CD4-positive, alpha-beta T cell treated with Interferon alpha-2 for 1 hour (primary cell): ENCODE data around the gene KCNA3.
"Not testable (repeated sequence)": the region's sequence is repeated elsewhere in the genome, so short reads cannot be mapped to it uniquely, and the experiment has no call there.

ENCODE experiments used
- DNase-seq, 2 donors: peaks; one replicate each; pipeline ENCODE4 v3.0.0-alpha.2; 2020 to 2022

The KCNA3 gene

GRCh38 chr1:110676970-110677369 lies 2.2 kb upstream of the KCNA3 start:
- DNase-seq, result peak in 1 of 2 donors; percentile 23

DNA sequence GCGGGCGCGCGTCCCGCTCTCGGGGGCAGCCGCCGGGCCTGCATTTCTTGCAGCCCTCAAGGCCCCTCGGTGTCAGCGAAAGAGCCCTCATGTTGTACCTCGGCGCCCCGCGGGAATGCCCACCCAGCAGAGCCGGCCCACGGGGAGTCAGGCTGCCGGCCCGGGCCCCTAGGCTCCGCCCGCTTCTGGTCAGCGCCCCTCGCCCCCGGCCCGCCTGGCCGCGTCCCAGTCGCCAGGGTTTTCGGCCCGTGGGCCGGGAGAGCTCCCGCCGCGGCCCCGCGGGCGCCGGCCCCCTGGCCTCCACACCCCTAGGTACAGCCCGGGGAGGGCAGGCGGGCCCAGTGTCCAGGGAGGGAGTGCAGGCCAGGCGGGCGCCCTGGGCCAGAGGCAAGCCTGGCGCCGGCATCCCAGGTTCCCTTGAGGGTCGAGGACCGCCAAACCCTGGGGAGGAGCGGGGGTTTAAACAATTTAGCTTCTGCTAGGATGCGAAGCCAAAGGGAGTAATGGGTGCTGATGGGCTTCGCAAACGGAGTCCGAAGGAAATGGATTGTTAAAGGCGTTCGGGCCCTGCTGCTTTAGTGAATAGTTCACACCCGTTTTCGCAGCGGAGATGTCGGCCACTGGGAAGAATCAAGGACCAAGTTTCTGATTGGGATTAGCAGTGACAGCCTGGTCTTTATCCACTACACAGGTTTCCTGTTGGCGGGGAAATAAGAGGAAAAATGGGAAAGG lies 486 bp upstream of the KCNA3 start:
- DNase-seq, result peak in 1 of 2 donors; percentile 17

DNA sequence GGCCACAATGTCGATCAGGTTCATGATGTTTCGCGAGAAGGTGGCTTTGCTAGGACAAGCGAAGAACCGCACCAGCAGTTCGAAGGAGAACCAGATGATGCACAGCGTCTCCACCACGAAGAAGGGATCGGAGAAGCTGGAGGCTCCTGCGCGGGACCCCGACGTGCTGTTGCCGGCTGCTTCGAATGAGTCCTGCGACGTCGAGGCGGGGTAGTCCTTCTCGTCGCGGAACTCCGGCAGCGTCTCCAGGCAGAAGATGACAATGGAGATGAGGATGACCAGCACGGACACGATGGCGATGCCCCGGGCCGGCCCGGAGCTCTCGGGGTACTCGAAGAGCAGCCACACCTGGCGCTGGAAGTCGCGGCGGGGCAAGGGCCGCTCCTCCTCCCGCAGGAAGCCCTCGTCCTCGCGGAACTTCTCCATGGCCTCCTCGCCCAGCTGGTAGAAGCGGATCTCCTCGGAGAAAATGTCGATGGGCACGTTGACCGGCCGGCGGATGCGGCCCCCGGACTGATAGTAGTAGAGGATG lies 869 bp downstream of the KCNA3 start:
- peak; percentile 25 to 53 for DNase-seq

- DNase-seq, result peak; percentile 58 to 75
These were observed 1.5 kb downstream of the KCNA3 start for GRCh38 chr1:110673197-110673701.

DNA sequence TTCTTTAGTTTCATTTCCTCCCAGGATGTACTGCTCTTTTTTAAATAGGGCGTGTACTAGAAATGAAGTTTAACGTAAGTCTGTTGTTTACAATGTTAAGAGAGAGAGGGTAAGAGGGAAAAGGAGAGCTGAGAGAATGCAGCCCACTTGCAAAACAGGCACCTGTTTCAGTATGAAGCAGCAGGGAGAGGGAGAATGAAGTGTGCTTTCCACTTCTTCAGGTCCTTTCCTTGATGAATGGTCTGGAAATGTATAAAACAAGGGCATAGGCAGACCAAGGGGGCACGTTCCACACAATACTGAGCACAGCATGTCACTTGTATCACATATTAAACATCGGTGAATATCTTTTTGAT lies 2.0 kb downstream of the KCNA3 start:
- DNase-seq, result peak; percentile 74 to 85

DNA sequence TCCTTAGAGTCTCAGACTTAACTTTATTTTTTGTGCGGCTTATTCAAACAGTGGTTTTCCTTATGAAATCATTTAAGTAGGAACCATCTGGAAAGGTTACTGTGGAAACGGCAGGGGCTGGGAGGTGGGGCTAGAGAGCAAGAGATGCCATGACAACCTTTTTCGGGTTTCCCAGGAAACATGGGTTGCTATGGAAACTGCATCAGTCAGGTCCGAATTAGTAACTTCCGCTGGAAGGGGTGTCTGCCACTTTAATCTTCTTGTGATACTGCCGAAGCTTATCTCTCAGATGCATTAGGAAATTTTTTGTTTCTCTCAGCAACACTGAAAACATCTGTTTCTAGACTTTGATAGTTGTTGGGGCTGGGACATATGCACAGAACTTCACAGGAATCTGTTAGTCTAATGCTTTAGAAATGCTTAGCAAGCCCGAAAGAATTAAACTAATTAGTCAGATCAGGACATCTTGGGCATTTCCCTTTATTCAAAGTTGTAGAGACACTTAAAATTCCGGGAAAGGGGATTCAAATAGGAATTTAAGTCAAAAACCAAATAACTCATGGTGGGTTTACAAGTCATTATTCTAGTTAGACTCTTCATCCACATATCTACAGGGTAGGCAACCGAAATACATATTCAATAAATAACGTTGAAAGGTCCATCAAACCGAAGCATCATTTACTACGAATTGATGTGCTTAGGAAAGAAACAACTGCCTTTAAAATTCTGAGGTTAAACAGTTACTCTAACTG lies 2.6 kb downstream of the KCNA3 start:
- peak; percentile 93 to 97 for DNase-seq

- peak; percentile 16 to 65 for DNase-seq
These were observed 3.4 kb downstream of the KCNA3 start for GRCh38 chr1:110671361-110671760.

GRCh38 chr1:110668549-110668948 lies 6.2 kb downstream of the KCNA3 start:
- peak in 1 of 2 donors; percentile 63 for DNase-seq

DNA sequence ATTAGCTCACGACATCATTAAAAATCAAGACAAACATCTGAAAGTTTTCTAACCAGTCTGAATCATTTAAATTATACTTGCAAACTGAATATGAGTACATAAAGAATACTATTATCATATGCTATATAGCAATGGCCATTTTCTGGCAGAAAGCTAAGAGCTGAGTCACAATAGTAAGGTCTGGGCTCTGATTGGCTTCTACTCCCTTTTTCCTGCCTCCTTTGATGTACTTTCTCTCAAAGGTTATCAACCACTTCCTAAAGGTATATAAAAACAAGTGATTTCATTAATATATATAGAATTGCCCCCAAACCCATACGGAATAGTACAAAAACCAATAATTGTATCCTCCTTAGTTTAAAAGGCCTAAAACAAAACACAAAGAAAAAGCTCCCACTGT lies 7.0 kb downstream of the KCNA3 start:
- DNase-seq, result peak in 1 of 2 donors; percentile 56

DNA sequence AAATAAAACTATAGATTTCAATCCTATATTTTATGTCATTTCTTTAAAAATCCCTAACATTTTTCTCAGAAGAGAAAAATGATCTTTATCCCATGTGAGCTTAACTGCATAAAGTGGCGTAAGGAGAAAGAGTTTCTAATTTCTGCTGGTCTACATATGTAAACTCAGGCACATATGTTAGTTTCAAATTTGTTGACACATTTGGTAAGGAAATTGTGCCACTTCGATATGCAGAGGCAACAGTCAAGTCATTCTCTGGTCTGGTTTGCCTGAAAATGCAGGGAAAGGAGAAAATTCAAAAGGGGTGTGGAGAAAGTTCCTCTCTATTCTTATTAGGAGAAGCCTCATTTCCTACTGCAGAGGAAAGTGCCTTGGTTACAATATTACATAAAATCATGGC lies 11.5 kb downstream of the KCNA3 start:
- DNase-seq, result no peak

GRCh38 chr1:110659559-110659958 lies 15.2 kb downstream of the KCNA3 start:
- DNase-seq, result not testable (repeated sequence)

DNA sequence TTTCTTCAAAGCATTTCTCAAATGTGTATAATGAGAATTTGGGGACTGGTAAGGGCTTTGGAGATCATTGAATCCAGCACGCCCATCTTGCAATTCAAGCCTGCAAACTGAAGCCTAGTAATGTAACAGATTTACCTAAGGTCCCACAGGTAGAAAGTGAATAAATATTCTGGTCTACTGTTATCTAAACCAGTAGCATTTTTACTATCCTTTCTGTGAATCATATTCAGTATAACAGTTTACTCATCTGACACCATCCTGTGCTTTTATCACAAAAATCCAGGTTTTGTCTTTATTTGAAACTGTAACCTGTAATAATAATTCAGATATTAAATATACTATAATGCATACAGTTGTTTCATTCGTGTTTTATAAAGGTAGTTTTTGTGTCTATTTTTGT lies 17.4 kb downstream of the KCNA3 start:
- DNase-seq, result no peak

DNA sequence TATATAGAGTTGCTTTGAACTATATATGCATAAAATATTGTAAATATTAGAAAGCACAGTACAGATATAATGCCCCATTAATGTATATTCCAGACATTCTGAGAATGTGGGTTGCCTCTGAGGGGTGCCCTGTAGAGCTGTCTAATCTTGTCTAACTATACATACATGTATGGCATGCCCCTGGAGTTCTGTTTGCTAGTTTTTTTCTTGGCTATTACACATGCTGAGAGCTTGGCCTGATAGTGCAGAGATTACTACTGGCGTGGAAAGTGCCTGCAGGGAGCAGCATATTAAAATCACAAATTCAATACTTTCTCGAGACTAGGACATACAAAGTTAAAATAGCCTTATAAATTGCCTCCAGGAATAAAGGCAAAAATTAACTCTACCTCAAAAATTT lies 24.1 kb downstream of the KCNA3 start:
- no peak for DNase-seq

GRCh38 chr1:110648417-110648816 lies 26.3 kb downstream of the KCNA3 start:
- no peak for DNase-seq

DNA sequence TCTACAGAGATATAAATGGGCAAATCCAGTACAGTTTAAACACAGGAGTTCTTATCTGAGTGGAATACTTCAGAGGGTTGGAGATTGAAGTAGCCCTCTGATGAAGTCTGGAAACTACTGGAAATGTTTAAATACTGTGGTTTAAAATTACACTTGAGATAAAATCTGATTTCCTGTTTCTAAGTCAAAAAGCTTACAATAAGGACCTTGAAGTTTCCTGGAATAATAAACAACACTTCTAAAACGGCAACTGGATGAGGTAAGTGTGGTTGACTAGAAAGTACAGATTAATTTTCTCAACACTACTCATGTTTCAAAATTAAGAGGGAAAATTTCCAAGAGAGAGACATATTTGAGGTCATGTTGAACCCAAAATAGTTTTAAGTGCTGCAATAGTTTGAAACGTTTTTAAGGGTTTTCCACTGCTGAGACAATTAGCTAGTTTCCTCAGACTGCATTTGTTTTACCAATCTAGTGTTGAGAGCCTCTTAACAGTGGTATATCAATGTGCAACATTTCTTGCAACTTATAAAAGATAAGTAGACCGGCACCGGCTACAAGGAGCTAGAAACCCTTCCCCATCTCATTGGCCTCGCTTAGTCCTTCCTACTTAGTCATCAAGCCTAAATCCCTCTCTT lies 27.4 kb downstream of the KCNA3 start:
- peak in 1 of 2 donors; percentile 83 for DNase-seq

DNA sequence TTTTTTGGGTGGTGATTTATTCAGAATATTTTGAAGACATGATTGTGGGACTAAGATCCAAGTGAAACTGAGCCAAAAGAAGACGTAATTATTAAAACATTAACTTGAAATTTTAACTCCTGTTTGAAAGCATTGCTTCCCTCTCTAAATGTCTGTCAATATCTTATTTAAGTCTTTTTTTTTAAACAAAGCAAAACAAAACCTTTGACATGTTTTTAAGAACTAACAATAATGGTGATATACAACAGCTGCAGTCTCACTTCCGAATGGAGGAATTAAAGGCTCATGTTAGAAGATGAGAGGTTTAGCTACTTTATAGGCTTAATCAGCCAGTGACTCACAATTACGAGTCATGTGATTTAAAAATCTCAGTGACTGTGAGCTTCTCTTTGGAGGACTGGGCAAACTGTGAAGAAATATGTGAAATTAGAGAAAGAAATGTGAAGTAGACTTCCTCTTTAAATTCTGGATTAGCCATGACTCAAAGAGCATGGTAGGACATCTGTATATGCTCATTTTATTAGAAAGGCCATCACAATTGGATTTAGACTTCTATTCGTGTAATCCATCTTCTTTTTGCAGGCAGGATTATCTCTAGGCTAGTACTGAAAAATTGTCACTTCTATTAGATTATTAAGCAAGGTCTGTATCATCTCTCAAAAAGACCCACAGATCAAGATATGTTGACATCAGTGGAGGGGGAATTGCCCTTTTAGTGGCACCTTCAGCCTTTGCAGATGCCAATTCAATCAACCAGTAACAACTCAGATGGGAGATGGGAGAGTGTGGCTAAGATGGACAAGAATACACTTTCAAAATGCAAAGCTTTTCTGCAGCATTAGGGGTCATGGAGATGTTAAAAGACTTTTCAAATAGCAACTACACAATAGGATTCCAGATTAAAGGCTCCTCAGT lies 28.7 kb downstream of the KCNA3 start:
- DNase-seq, result peak in 1 of 2 donors; percentile 44

DNA sequence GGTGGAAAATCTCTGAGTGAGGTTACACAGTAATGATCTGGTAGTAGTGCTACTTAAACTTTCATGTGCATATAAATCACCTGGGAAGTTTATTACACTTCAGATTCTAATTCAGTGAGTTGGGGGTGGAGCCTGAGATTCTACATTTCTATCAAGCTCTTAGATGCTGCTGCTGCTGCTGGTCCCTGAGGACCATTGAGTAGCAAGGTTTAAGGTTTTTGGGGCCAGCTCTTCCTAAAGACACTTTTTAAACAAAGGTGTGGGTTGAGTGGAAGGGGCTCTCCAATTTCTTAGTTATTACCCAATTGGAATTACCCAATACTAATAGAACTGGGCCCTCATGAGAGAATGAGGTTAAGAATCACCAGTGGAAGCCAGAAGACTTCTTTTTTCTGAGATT lies 29.5 kb downstream of the KCNA3 start:
- peak in 1 of 2 donors; percentile 30 for DNase-seq

- peak in 1 of 2 donors; percentile 25 for DNase-seq
These were observed 30.8 kb downstream of the KCNA3 start for GRCh38 chr1:110643879-110644472.

- peak in 1 of 2 donors; percentile 46 for DNase-seq
These were observed 34.9 kb downstream of the KCNA3 start for GRCh38 chr1:110639724-110640386.

DNA sequence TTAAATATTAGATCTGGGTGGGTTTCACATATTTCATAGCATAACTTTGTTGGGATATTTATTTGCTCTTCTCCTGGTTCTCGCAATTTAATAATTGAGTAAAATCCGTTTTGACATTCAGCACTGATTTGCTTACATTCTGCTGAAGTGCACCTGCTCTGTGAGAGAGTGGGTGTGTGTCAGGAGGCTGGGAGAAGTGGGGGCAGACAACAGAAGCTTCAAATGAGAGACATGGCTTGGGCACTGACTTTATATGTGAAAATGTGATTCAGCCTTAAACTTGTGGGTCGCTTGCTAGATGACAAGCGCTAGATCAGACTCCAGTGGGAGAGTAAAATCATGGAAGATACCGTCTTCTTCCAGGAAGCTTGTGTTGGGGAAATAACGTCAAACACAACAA lies 36.2 kb downstream of the KCNA3 start:
- no peak for DNase-seq

GRCh38 chr1:110638058-110638457 lies 36.7 kb downstream of the KCNA3 start:
- DNase-seq, result no peak
